Testis (tissue), 2 donors: ENCODE data around the gene EMP1.

Experiments
- CTCF ChIP-seq, 3 experiments: fragments of 450-650 bp in 2 of 3; fragments of 200-600 bp in 1 of 3; sonication (generic) in 1 of 3; IDR thresholded peaks; one replicate each; pipeline ENCODE4 v1.5.1; 2016 to 2019; ENCODE audit warnings: antibody characterized with exemption in 3 of 3, mild to moderate bottlenecking in 2 of 3, moderate library complexity in 1 of 3
- POLR2A ChIP-seq: fragments of 450-650 bp; IDR thresholded peaks from one replicate; pipeline ENCODE4 v1.6.1; 2017; ENCODE audit warnings: antibody characterized with exemption, mild to moderate bottlenecking, moderate library complexity

- TF ChIP-seq POLR2A: no peak
- TF ChIP-seq CTCF (IDR thresholded peaks at IDR 0.05): no peak
Observed at GRCh38 chr12:13223179-13223804, 26.8 kb downstream of the EMP1 start.
